HG03571 (cell line): ENCODE results near the gene RBM39.
A peak's percentile ranks its signal among the peaks of the same experiment; 100 is the strongest.
"Not testable (repeated sequence)": the region's sequence is repeated elsewhere in the genome, so short reads cannot be mapped to it uniquely, and the experiment has no call there.

Experiments
- ATAC-seq: cut with Tn5 transposase; IDR thresholded peaks from one replicate; pipeline ENCODE4 v1.9.1; 2021; ENCODE audit not compliant: unreplicated experiment

RBM39 gene

GRCh38 chr20:35741892-35742740 lies at the start of gene RBM39:
Gene RBM39, minus strand, starts transcription at chr20:35742260. Its CDS starts 1,386 bp downstream, at chr20:35740874.
- ATAC-seq: peak; percentile 86

DNA sequence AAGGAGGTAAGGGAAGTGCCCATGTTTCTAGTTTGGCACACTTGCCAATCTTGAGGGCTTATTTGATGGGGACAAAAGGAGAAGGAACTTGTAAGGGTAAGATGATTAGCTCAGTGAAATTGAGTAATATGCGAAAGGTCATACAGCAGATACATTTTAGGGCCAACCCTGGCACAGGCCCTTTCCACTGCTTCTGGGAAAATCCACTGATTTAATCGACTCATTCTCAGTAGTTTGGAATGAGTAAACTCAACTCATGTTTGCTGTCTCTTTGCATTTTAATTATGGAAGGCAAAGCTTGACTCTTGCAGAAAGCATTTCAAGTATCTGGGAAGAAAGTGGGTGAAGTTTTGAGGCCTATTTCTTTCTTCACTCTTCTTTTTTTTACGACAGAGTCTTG lies 49.8 kb upstream of the RBM39 start:
- ATAC-seq: no peak

- no peak for ATAC-seq
Observed at GRCh38 chr20:35791097-35791496, 49.0 kb upstream of the RBM39 start.

DNA sequence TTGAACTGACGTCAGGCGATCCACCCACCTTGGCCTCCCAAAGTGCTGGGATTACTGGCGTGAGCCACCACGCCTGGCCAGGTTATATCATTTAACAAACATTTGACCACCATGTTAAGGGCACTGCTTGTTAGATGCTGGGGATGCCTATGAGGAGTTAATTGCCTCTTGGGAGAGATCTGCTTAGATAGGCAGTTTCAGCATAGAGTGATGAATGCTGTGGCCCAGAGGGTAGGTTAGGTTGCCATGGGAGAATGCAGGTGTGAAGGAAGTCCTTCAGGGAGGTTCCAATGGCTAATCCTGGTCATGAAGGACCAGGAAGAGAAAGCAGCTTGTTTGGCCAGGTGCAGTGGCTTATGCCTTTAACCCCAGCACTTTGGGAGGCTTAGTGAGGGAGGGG lies 46.7 kb upstream of the RBM39 start:
- ATAC-seq: no peak

GRCh38 chr20:35785541-35785940 lies 43.5 kb upstream of the RBM39 start:
- not testable (repeated sequence) for ATAC-seq

GRCh38 chr20:35783811-35784210 lies 41.8 kb upstream of the RBM39 start:
- not testable (repeated sequence) for ATAC-seq

- ATAC-seq: no peak
Observed at GRCh38 chr20:35776513-35777101, 34.5 kb upstream of the RBM39 start.

DNA sequence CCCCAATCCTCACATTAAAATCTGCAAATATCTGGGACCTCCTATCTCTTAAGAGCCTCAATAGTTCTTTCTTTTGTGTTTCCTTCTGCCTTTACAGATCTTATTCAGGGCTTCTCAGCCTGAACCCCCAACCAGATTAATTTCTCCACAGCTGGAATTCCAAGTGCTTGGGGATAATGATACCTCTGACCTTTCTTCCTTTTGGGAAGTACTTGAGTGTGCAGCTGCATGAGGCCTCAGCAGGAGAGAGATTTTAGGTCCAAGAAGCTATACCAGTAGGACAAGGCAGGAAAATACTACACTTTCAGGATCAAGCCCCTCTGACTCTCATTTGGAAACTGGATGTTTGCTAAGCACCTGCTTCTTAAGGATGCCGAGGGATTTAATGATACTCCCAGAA lies 32.3 kb upstream of the RBM39 start:
- ATAC-seq: no peak

DNA sequence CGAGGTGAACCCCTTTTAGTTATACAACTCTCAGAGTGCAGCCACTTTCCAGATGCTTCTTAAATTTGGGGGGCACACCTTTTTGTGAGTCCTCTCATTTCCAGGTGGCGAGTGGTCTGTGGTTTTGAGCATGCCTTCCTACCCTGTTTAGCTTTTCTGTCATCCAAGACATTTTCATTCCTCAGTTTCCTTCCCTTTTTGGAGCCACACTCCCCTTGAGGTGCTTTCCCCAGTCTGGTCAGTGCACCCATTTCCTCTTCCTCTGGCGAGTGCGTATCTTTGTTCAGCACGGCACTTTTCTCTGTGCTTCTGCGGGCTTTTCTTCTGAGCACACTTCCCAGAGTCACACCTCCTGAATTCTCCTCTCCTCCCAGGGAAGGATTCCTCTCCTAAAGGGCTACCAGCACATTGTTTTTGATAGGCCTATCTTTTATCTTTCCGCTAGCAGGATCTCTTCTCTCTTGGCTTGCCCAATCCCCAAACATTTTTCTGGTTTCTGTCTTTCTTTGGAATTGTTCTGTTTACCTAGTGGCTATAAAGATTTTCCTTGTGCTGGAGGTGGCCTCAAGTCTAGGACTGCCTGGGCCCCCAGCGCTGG lies 31.2 kb upstream of the RBM39 start:
- ATAC-seq: no peak

GRCh38 chr20:35772563-35773058 lies 30.6 kb upstream of the RBM39 start:
- ATAC-seq: no peak

GRCh38 chr20:35771689-35772562 lies 29.9 kb upstream of the RBM39 start, which contains the start of gene PHF20:
Gene PHF20, plus strand, starts transcription at chr20:35772015. Its CDS starts 29,508 bp downstream, at chr20:35801523.
- peak; percentile 72 for ATAC-seq

- ATAC-seq: no peak
Observed at GRCh38 chr20:35771367-35771688, 29.3 kb upstream of the RBM39 start.

- ATAC-seq: no peak
Observed at GRCh38 chr20:35768731-35769664, 26.9 kb upstream of the RBM39 start.

DNA sequence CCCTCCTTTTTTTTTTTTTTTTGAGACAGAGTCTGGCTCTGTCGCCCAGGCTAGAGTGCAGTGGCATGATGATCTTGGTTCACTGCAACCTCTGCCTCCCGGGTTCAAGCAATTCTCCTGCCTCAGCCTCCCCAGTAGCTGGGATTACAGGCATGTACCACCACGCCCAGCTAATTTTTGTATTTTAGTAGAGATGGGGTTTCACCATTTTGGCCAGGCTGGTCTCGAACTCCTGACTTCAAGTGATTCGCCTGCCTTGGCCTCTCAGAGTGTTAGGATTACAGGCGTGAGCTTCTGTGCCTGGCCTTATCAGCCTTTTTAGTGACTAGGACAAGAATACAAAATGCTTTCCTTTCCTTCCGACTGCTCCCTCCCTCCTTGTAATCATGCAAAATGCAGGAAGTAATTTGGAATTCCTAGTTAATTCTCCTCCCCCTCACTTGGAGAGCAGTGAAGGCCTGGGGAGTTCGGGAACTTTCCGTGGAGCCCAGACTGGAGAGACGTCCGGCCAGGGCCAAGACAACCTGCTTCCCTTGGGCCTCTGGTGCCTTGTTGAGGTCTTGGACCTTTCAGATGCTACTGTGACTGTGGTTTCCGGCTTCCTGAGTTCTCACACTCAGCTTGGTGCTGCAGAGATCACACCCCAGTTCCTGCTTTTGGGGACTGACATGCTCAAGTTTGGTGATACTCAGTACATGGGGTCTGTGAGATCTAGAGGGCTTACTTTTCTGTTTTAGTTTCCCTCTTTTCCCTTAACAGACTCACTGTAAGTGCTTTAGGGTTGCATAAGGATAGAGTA lies 25.8 kb upstream of the RBM39 start:
- ATAC-seq: peak; percentile 59

DNA sequence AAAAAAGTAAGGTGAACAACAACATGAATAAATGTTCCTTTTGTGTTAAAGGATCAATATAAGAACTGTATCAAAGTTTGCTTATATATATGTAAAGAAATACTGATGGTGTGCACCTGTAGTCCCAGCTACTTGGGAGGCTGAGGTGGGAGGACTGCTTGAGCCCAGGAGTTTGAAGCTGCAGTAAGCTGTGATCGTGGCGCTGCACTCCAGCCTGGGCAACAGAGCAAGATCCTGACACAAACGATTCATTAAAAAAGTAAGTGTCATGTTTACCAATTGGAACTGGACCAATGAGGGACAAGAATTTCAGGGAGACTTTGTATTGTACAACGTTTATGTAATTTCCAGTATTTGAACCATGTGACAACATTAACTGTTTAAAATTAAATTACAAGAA lies 24.8 kb upstream of the RBM39 start:
- ATAC-seq: no peak

- not testable (repeated sequence) for ATAC-seq
Observed at GRCh38 chr20:35764936-35765335, 22.9 kb upstream of the RBM39 start.

DNA sequence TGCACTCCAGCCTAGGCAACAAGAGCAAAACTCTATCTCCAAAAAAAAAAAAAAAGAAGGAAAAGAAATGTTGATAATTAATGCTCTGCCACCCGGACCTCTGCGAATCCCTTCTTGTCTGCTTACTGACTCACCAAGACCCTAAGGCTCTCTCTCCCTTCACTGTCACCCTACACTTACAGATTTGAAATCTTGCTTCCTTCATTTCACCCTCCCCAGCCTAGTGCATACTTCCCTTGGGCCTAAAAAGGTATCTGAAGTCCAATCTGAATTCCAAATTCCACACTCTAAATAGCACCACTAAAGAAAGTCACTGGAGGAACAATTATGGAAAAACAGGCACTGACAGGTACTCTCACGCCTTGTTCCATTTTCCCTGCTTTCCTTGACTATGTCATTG lies 20.4 kb upstream of the RBM39 start:
- ATAC-seq: no peak

GRCh38 chr20:35761548-35761947 lies 19.5 kb upstream of the RBM39 start:
- ATAC-seq: not testable (repeated sequence)

DNA sequence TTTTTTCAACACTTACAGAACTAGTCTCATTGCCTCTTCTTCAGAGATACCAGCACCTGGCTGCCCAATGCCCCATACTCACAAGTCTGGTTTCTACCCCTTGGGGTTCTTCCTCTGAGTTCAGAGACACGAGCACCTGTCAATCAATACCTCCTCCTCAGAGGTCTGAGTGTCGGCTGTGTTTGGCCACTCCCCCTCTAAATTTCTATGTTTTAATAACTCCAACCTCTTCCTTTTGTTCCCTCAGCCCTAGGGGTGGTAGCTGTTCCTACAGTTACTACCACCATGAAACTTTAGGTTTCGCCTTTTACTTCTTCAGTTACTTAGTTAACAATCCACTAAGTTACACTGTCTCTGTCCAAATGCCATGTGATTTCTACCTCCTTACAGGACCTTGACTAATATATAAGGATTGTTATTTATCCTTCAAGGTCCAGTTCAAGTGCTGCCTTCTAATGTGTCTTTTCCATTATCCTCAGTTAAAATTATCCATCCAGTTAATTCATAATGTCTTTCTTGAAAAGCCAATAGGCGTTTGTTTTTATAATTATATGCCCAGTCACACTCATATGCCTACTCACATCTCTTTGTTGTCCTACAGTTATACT lies 15.1 kb upstream of the RBM39 start:
- no peak for ATAC-seq
